ENCODE results near the gene BCL2L11.

DNA sequence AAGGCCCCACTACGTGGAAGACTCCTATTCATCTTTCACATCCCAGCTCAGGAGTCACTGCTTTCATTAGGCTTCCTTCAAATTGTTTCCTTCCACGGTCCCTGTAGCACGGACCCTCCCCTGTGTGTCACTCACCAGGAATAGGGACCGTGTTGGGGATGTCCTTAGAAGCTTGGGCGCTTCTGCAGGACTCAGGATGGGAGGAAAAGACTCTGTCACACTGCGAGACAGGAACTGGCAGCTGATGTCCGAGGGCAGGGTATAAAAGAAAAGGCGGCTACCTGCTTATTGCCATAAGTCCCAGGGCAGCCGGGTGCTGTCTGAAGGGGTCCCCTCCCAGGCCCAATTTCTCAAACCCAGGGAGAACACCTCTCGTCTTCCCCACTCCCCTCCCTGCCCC is 79.1 kb downstream of the BCL2L11 start:
- TF ChIP-seq, protein P1, sequence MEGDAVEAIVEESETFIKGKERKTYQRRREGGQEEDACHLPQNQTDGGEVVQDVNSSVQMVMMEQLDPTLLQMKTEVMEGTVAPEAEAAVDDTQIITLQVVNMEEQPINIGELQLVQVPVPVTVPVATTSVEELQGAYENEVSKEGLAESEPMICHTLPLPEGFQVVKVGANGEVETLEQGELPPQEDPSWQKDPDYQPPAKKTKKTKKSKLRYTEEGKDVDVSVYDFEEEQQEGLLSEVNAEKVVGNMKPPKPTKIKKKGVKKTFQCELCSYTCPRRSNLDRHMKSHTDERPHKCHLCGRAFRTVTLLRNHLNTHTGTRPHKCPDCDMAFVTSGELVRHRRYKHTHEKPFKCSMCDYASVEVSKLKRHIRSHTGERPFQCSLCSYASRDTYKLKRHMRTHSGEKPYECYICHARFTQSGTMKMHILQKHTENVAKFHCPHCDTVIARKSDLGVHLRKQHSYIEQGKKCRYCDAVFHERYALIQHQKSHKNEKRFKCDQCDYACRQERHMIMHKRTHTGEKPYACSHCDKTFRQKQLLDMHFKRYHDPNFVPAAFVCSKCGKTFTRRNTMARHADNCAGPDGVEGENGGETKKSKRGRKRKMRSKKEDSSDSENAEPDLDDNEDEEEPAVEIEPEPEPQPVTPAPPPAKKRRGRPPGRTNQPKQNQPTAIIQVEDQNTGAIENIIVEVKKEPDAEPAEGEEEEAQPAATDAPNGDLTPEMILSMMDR (conservative IDR thresholded peaks at IDR 0.05 in 1 of 2, IDR thresholded peaks at IDR 0.05 in 1 of 2; ENCODE audit: extremely low read depth in 1 of 2, insufficient read depth in 1 of 2, low read depth in 1 of 2, low read length in 2 of 2), result no peak
- TF ChIP-seq EZH2 (IDR thresholded peaks at IDR 0.05; ENCODE audit: borderline replicate concordance, low read length), result no peak

All from mammary epithelial cell (primary cell).